Activated T-helper 17 cell treated with anti-CD3 and anti-CD28 coated beads, Interleukin-2, amount 50 U/mL, for 72 hours (primary cell): ENCODE measurements around the gene CDC73. TPM values are rescaled to one million over a fixed set of nuclear protein-coding genes. Genes with fewer than 3 reads are reported as not detected.
"Not testable (repeated sequence)": the region's sequence is repeated elsewhere in the genome, so short reads cannot be mapped to it uniquely, and the experiment has no call there.

Source experiments
- ATAC-seq: fragments of 150-1000 bp; cut with Tn5 transposase; replicated peaks from 2 replicates; pipeline ENCODE4 v1.10.0; 2021; ENCODE audit warnings: mild to moderate bottlenecking, moderate library complexity
- H3K27ac Mint-ChIP-seq: one replicate; pipeline ENCODE4 v1.8.0; 2022; ENCODE audit warnings: mixed read lengths
- H3K27me3 Mint-ChIP-seq: one replicate; pipeline ENCODE4 v1.8.0; 2022; ENCODE audit warnings: mixed read lengths
- H3K36me3 Mint-ChIP-seq: one replicate; pipeline ENCODE4 v1.8.0; 2022; ENCODE audit warnings: low read depth, mild to moderate bottlenecking, mixed read lengths
- H3K4me1 Mint-ChIP-seq: one replicate; pipeline ENCODE4 v1.8.0; 2022; ENCODE audit warnings: mixed read lengths
- H3K4me3 Mint-ChIP-seq: one replicate; pipeline ENCODE4 v1.8.0; 2022; ENCODE audit warnings: mild to moderate bottlenecking, mixed read lengths
- H3K9me3 Mint-ChIP-seq: one replicate; pipeline ENCODE4 v1.8.0; 2022; ENCODE audit warnings: mixed read lengths
- total RNA-seq, 2 donors: library from RNA; stranded (reverse); gene quantifications; one replicate each; pipeline ENCODE4 v1.2.3, GENCODE V29; 2022

The CDC73 gene
- total RNA-seq, 2 donors from 2014 or later, result 62.7 to 66.0 TPM

DNA sequence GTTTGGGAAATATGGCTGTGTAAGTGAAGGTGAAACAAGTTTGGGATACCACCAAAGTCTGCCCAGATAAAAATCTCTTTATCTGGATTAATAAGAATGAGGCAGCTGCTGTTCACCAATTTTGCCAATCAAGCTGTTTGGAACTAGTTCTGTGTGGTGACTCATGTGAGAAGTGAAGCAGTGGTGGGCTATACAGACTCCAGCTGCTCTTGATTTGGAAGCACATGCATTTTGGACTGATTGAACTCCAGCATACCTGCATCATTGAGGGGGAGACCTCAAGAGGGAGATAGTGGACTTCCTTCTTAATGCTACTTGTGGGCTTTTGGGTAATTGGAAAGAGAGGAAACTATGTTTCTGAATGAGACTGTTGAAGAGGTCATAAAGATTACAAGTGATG lies 163.8 kb downstream of the CDC73 start:
- no peak for ATAC-seq
- H3K27ac Mint-ChIP-seq, result peak overlapping the region; percentile 2
- H3K4me1 Mint-ChIP-seq, result peaks cover 13% of the 10 kb centered on the region
- H3K36me3 Mint-ChIP-seq, result no peaks in the 10 kb centered on the region
- peaks cover 10% of the 10 kb centered on the region for H3K9me3 Mint-ChIP-seq
- no peak overlapping the region for H3K4me3 Mint-ChIP-seq
- no peaks in the 10 kb centered on the region for H3K27me3 Mint-ChIP-seq

DNA sequence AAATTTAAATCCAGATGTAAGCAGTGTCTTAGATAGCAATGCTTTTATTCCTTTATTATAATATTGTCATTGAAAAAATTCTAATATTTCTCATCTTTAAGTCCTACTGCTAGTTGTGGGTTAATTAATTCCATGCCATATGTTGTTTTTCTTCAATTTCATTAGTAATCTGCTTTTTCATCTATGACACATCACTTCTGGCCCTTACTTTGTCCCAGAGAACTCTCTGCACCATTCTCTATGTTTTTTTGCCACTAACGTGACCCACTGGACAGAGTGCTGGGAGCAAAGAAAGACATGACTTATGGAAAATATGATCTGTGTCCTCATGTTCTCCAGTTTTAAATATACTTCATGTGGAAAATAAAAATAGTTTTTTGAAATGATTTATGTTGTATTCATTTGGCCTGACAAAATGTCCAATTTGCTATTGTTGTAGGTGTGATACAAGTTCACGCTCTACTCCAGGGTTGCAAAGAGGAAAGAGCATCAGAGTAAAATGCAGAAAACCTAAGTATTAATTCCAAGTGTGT lies 166.8 kb downstream of the CDC73 start:
- H3K27ac Mint-ChIP-seq, H3K9me3 Mint-ChIP-seq, H3K36me3 Mint-ChIP-seq, ATAC-seq, H3K4me3 Mint-ChIP-seq, H3K27me3 Mint-ChIP-seq: not testable (repeated sequence)
- peaks cover 13% of the 10 kb centered on the region for H3K4me1 Mint-ChIP-seq

DNA sequence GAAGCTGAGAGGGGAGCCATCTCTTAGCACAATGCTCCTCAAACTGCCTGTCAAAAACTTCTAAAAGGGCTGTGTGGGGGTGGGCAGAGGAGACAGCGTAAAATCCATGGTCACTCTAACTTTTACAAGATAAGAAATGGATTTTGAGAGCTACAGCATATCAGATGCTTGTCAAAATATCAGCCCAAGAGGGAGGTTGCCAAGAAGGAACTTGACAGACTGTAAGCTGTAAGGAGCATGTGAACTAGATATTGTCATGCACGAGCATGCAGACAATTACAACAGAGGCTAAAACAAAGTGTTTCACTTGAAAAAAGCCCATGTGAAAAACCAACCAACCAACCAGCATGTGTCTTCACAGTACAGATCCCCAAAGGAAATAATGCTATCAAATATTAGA lies 171.9 kb downstream of the CDC73 start:
- no peak overlapping the region for H3K27ac Mint-ChIP-seq
- H3K9me3 Mint-ChIP-seq, result peaks cover 13% of the 10 kb centered on the region
- no peak overlapping the region for H3K4me3 Mint-ChIP-seq
- no peaks in the 10 kb centered on the region for H3K4me1 Mint-ChIP-seq
- H3K36me3 Mint-ChIP-seq, result no peaks in the 10 kb centered on the region
- no peaks in the 10 kb centered on the region for H3K27me3 Mint-ChIP-seq
- no peak for ATAC-seq

DNA sequence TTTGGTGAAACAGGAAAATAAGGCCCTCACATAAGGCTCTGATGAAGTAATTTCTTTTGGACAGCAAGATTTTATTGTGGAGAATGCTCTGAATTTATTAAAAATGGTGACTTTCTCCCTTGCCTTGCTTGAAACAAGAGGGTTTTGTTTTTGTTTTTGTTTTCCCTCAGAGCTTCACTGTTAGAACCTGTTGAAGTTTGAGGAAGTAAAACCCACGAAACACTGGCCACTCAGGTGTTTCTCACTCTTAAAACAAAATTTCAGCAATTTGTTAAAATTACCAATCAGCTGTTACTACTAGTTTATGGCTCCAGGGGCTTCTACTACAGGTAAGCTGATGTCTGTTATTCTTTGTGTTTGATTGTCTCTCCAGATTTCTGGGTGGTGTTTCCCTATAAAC lies 177.2 kb downstream of the CDC73 start:
- Mint-ChIP-seq H3K27ac (no peak overlapping the region), H3K27me3 (no peaks in the 10 kb centered on the region), H3K4me3 (no peak overlapping the region), H3K36me3 (no peaks in the 10 kb centered on the region), H3K4me1 (no peaks in the 10 kb centered on the region), H3K9me3 (peaks cover 13% of the 10 kb centered on the region)
- no peak for ATAC-seq

DNA sequence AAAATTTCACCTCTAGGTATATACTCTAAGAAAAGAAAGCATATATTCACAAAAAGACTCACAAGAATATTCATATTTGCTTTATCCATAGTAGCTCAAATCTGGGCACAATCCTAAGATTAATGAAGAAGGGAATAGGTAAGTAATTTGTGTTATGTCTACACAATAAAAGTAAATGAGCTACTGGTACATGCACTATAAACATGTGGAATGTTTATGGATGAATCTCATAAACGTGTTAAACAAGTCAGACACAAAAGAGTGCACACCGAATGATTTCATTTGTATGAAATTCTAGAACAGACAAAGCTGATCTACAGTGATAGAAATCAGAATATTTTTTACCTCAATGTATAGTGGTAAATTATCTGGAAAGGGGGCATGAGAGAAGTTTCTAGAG lies 179.9 kb downstream of the CDC73 start:
- no peak overlapping the region for H3K27ac Mint-ChIP-seq
- no peaks in the 10 kb centered on the region for H3K4me1 Mint-ChIP-seq
- H3K36me3 Mint-ChIP-seq, result no peaks in the 10 kb centered on the region
- no peak overlapping the region for H3K4me3 Mint-ChIP-seq
- ATAC-seq, result no peak
- peaks cover 7% of the 10 kb centered on the region for H3K9me3 Mint-ChIP-seq
- no peaks in the 10 kb centered on the region for H3K27me3 Mint-ChIP-seq

DNA sequence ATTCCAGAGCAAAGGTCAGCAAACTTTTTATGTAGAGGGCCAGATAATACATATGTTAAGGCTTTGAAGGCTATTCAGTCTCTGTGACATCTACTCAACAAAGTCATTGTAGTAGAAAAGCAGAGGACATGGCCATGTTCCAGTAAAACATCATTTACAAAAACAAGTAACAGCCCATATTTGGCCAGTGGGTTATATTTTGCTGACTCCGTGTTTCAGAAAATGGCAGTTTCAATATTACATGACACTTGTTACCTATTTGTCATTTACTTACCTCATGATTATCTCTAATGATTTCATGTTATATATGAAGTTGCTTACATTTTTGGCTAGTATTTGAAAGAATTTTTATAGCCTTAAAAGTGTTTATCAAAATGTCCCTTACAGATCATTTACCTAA lies 182.0 kb downstream of the CDC73 start:
- ATAC-seq, result no peak
- H3K27ac Mint-ChIP-seq, result no peak overlapping the region
- no peaks in the 10 kb centered on the region for H3K9me3 Mint-ChIP-seq
- H3K4me1 Mint-ChIP-seq, result no peaks in the 10 kb centered on the region
- no peaks in the 10 kb centered on the region for H3K36me3 Mint-ChIP-seq
- H3K27me3 Mint-ChIP-seq, result no peaks in the 10 kb centered on the region
- no peak overlapping the region for H3K4me3 Mint-ChIP-seq

Other genes starting within 250 kb of the CDC73 start
- 10 to 100 TPM; 45.2 to 75.4 TPM for gene UCHL5, start 62.7 kb upstream of the CDC73 start, total RNA-seq
- 10 to 100 TPM; 65.9 to 76.3 TPM for gene RO60, start 62.4 kb upstream of the CDC73 start, total RNA-seq
- gene GLRX2, start 16.6 kb upstream of the CDC73 start, total RNA-seq, result 10 to 100 TPM; 15.1 to 32.2 TPM
- 1 to 10 TPM; 1.4 to 1.8 TPM for gene B3GALT2, start 64.6 kb downstream of the CDC73 start, total RNA-seq